Smooth muscle cell (in vitro differentiated cells): ENCODE results near the gene AKR7A3. TPM values are rescaled to one million over a fixed set of nuclear protein-coding genes. Genes with fewer than 3 reads are reported as not detected.

Experiments used
- DNase-seq: peaks from one replicate; lab custom pipeline; 2025; ENCODE audit not compliant: unreplicated experiment; lab: John Stamatoyannopoulos, UW
- H2AFZ ChIP-seq: fragments of 200-600 bp; sonication (generic); 2 replicates; pipeline ENCODE4 v1.6.0; 2016; ENCODE audit warnings: antibody characterized with exemption, low read depth, mild to moderate bottlenecking
- H3F3A ChIP-seq: fragments of 200-600 bp; sonication (generic); 2 replicates; pipeline ENCODE4 v1.6.0; 2017; ENCODE audit warnings: antibody characterized with exemption, low read depth
- H3K27ac ChIP-seq: fragments of 200-600 bp; sonication (generic); 2 replicates; pipeline ENCODE4 v1.5.1; 2016; ENCODE audit warnings: low read depth, mild to moderate bottlenecking
- H3K27me3 ChIP-seq: fragments of 200-600 bp; sonication (generic); 2 replicates; pipeline ENCODE4 v1.6.1; 2016; ENCODE audit warnings: low read depth, mild to moderate bottlenecking
- H3K36me3 ChIP-seq: fragments of 200-600 bp; sonication (generic); 2 replicates; pipeline ENCODE4 v1.5.1; 2016; ENCODE audit warnings: low read depth
- H3K4me1 ChIP-seq: fragments of 200-600 bp; sonication (generic); 2 replicates; pipeline ENCODE4 v1.5.1; 2016; ENCODE audit warnings: low read depth
- H3K4me2 ChIP-seq: fragments of 200-600 bp; sonication (generic); 2 replicates; pipeline ENCODE4 v1.6.0; 2016; ENCODE audit warnings: mild to moderate bottlenecking
- H3K4me3 ChIP-seq: fragments of 200-600 bp; sonication (generic); 2 replicates; pipeline ENCODE4 v1.5.1; 2016; ENCODE audit warnings: mild to moderate bottlenecking
- H3K79me2 ChIP-seq: fragments of 200-600 bp; sonication (generic); 2 replicates; pipeline ENCODE4 v1.6.0; 2016; ENCODE audit warnings: low read depth, mild to moderate bottlenecking
- H3K9ac ChIP-seq: fragments of 200-600 bp; sonication (generic); 2 replicates; pipeline ENCODE4 v1.6.0; 2016; ENCODE audit warnings: low read depth
- H3K9me3 ChIP-seq: fragments of 200-600 bp; sonication (generic); replicated peaks from 2 replicates; pipeline ENCODE4 v1.5.1; 2016; ENCODE audit warnings: low read depth
- H4K20me1 ChIP-seq: fragments of 200-600 bp; sonication (generic); 2 replicates; pipeline ENCODE4 v1.6.0; 2016; ENCODE audit warnings: low read depth
- CTCF ChIP-seq: fragments of 200-600 bp; sonication (generic); IDR thresholded peaks from 2 replicates; pipeline ENCODE4 v1.5.1; 2017; ENCODE audit warnings: borderline replicate concordance, mild to moderate bottlenecking, antibody characterized with exemption; ENCODE audit not compliant: insufficient read depth, poor library complexity, severe bottlenecking
- WGBS: methylation state at CpG from one replicate; pipeline ENCODE4 v1.1.7; 2016; ENCODE audit warnings: low lambda C conversion rate; 5-methylcytosine and 5-hydroxymethylcytosine counted together
- polyA plus RNA-seq: library from polyadenylated mRNA; unstranded; fragments of >200 nt; fragmentation: Nextera tagmentation; extraction: Ambion mirVana; gene quantifications from 2 replicates; pipeline ENCODE4 v1.2.1, GENCODE V29; 2016
- total RNA-seq: library from RNA; depleted of rRNA; stranded (reverse); fragments of >200 nt; gene quantifications from 2 replicates; pipeline ENCODE4 v1.2.3, GENCODE V29; 2014

AKR7A3 gene
- total and polyA plus RNA-seq, 2 experiments from 2014 or later = 0.62 to 0.85 TPM

- H3K9ac ChIP-seq = no peak overlapping the region
- no peak overlapping the region for H3K4me2 ChIP-seq
- no peaks in the 10 kb centered on the region for H3K36me3 ChIP-seq
- H3K9me3 ChIP-seq = no peaks in the 10 kb centered on the region
- H3K79me2 ChIP-seq = no peaks in the 10 kb centered on the region
- peaks cover 3% of the 10 kb centered on the region for H4K20me1 ChIP-seq
- no peak overlapping the region for H3K27ac ChIP-seq
- no peaks in the 10 kb centered on the region for H3K27me3 ChIP-seq
- H3F3A ChIP-seq = peaks cover 6% of the 10 kb centered on the region
- no peak for TF ChIP-seq CTCF
- 85% methylated on average over 9 of the region's 9 CpGs for WGBS
- no peaks in the 10 kb centered on the region for H3K4me1 ChIP-seq
- no peak for DNase-seq
- no peak overlapping the region for H2AFZ ChIP-seq
- no peak overlapping the region for H3K4me3 ChIP-seq
Measured at GRCh38 chr1:19333587-19334354, 45.2 kb upstream of the AKR7A3 start.

- Histone ChIP-seq H3F3A (peaks cover 6% of the 10 kb centered on the region), H3K4me2 (no peak overlapping the region), H3K27me3 (no peaks in the 10 kb centered on the region), H3K9ac (no peak overlapping the region), H3K9me3 (no peaks in the 10 kb centered on the region), H3K27ac (no peak overlapping the region), H3K36me3 (no peaks in the 10 kb centered on the region), H3K4me3 (no peak overlapping the region), H4K20me1 (no peaks in the 10 kb centered on the region), H3K4me1 (no peaks in the 10 kb centered on the region), H2AFZ (no peak overlapping the region), H3K79me2 (no peaks in the 10 kb centered on the region)
- no peak for DNase-seq
- no peak for TF ChIP-seq CTCF
- 94% methylated on average over 12 of the region's 12 CpGs for WGBS
Measured at GRCh38 chr1:19332832-19333231, 44.3 kb upstream of the AKR7A3 start.

DNA sequence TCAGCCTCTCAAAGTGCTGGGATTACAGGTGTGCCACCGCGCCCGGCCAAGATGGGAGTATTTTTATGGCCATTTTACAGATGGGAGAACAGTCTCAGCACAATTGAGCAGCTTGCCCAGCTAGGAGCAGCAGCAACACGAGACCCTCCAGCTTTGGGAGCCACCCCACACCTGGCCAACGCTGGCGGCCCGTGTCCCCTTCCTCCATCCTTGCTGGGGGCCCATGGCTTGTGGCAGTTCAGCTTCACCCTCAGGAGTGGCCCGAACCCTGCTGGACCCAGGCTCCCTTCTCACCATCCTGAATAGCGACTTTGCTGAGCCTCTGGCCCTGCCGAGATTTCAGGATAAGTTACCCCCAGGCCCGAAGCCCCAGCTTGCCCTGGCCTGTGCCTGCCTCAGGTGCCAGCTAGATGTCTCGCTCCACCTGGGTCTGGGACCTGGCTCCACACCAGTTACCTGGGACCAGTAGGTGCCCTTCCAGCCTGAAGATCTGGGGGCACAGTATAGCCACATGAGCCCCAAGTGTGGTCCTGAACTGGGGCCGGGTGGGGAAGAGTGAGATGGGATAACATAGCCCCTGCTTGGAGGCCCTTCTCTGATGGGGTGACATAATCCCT, 42.8 kb upstream of the AKR7A3 start:
- H3F3A ChIP-seq = peaks cover 3% of the 10 kb centered on the region
- H4K20me1 ChIP-seq = no peaks in the 10 kb centered on the region
- H3K9ac ChIP-seq = no peak overlapping the region
- H3K36me3 ChIP-seq = no peaks in the 10 kb centered on the region
- H3K9me3 ChIP-seq = no peaks in the 10 kb centered on the region
- no peak for TF ChIP-seq CTCF
- WGBS = 94% methylated on average over 13 of the region's 13 CpGs
- H3K4me2 ChIP-seq = no peak overlapping the region
- DNase-seq = no peak
- H3K4me3 ChIP-seq = no peak overlapping the region
- H3K27ac ChIP-seq = no peak overlapping the region
- H3K79me2 ChIP-seq = no peaks in the 10 kb centered on the region
- no peaks in the 10 kb centered on the region for H3K27me3 ChIP-seq
- no peak overlapping the region for H2AFZ ChIP-seq
- H3K4me1 ChIP-seq = no peaks in the 10 kb centered on the region
